Loucy (cell line): ENCODE data around the gene MMAB.

Source experiments
- H2AFZ ChIP-seq: fragments of 200-600 bp; sonication (generic); 2 replicates; pipeline ENCODE4 v1.6.0; 2016; ENCODE audit warnings: antibody characterized with exemption, mild to moderate bottlenecking, low read length, moderate library complexity
- H3F3A ChIP-seq: fragments of 200-600 bp; 2 replicates; pipeline ENCODE4 v1.6.0; 2016; ENCODE audit warnings: antibody characterized with exemption, low read depth, mild to moderate bottlenecking
- H3K27me3 ChIP-seq: fragments of 200-600 bp; sonication (generic); 2 replicates; pipeline ENCODE4 v1.6.1; 2014; ENCODE audit warnings: low read length, mild to moderate bottlenecking; ENCODE audit not compliant: insufficient read depth, poor library complexity, severe bottlenecking
- H3K36me3 ChIP-seq: fragments of 200-600 bp; sonication (generic); 2 replicates; pipeline ENCODE4 v1.6.1; 2016; ENCODE audit warnings: low read length; ENCODE audit not compliant: insufficient read depth
- H3K4me1 ChIP-seq: fragments of 200-600 bp; sonication (generic); 2 replicates; pipeline ENCODE4 v1.5.1; 2014; ENCODE audit warnings: low read length, mild to moderate bottlenecking; ENCODE audit not compliant: insufficient read depth, poor library complexity, severe bottlenecking
- H3K4me2 ChIP-seq: fragments of 200-600 bp; sonication (generic); 2 replicates; pipeline ENCODE4 v1.6.0; 2014; ENCODE audit warnings: antibody characterized with exemption, low read length, low read depth, mild to moderate bottlenecking; ENCODE audit not compliant: poor library complexity, severe bottlenecking
- H3K4me3 ChIP-seq: fragments of 200-600 bp; sonication (generic); 2 replicates; pipeline ENCODE4 v1.5.1; 2014; ENCODE audit warnings: low read length, mild to moderate bottlenecking, mixed read lengths; ENCODE audit not compliant: poor library complexity, severe bottlenecking
- H3K79me2 ChIP-seq: fragments of 200-600 bp; sonication (generic); 2 replicates; pipeline ENCODE4 v1.6.1; 2014; ENCODE audit warnings: low read length; ENCODE audit not compliant: insufficient read depth
- H3K9ac ChIP-seq: fragments of 200-600 bp; sonication (generic); 2 replicates; pipeline ENCODE4 v1.6.0; 2014; ENCODE audit warnings: mild to moderate bottlenecking, low read depth, low read length, moderate library complexity; ENCODE audit not compliant: poor library complexity, severe bottlenecking
- H3K9me2 ChIP-seq: fragments of 200-600 bp; sonication (generic); replicated peaks from 2 replicates; pipeline ENCODE4 v1.6.1; 2016; ENCODE audit warnings: low read depth, low read length, mixed read lengths
- H3K9me3 ChIP-seq: fragments of 200-600 bp; sonication (generic); 2 replicates; pipeline ENCODE4 v1.6.1; 2014; ENCODE audit warnings: mild to moderate bottlenecking, antibody characterized with exemption, low read length, low read depth; ENCODE audit not compliant: insufficient read depth
- H4K20me1 ChIP-seq: fragments of 200-600 bp; sonication (generic); 2 replicates; pipeline ENCODE4 v1.6.0; 2014; ENCODE audit warnings: antibody characterized with exemption, low read length, mild to moderate bottlenecking; ENCODE audit not compliant: insufficient read depth, poor library complexity, severe bottlenecking
- CTCF ChIP-seq: fragments of 200-600 bp; sonication (generic); conservative IDR thresholded peaks from 2 replicates; pipeline ENCODE4 v1.5.1; 2014; ENCODE audit warnings: mild to moderate bottlenecking, antibody characterized with exemption, low read length
- EZH2phosphoT487 ChIP-seq: fragments of 200-600 bp; IDR thresholded peaks from 2 replicates; pipeline ENCODE4 v1.6.1; 2018; ENCODE audit warnings: antibody characterized with exemption, mild to moderate bottlenecking, moderate library complexity, borderline replicate concordance

MMAB gene

GRCh38 chr12:109562871-109563270 lies 10.4 kb downstream of the MMAB start:
- Histone ChIP-seq H3K4me1 (peaks cover 9% of the 10 kb centered on the region), H4K20me1 (no peaks in the 10 kb centered on the region), H2AFZ (no peak overlapping the region), H3K27me3 (no peaks in the 10 kb centered on the region), H3K4me2 (no peak overlapping the region), H3K9ac (no peak overlapping the region), H3K36me3 (peaks cover 29% of the 10 kb centered on the region; the same call in 1 of the 2 replicates), H3K4me3 (no peak overlapping the region), H3K9me2 (no peaks in the 10 kb centered on the region), H3K9me3 (no peaks in the 10 kb centered on the region), H3K79me2 (no peaks in the 10 kb centered on the region), H3F3A (no peaks in the 10 kb centered on the region)
- TF ChIP-seq CTCF (no peak), EZH2phosphoT487 (no peak)

GRCh38 chr12:109561711-109562030 lies 11.6 kb downstream of the MMAB start:
- Histone ChIP-seq H3K9me3 (no peaks in the 10 kb centered on the region), H3K79me2 (no peaks in the 10 kb centered on the region), H3K9me2 (no peaks in the 10 kb centered on the region), H2AFZ (no peak overlapping the region), H3K9ac (no peak overlapping the region), H3K27me3 (no peaks in the 10 kb centered on the region), H3K4me1 (peaks cover 9% of the 10 kb centered on the region), H4K20me1 (no peaks in the 10 kb centered on the region), H3K4me3 (no peak overlapping the region), H3K36me3 (peaks cover 29% of the 10 kb centered on the region; the same call in 1 of the 2 replicates), H3F3A (no peaks in the 10 kb centered on the region), H3K4me2 (no peak overlapping the region)
- TF ChIP-seq CTCF (no peak), EZH2phosphoT487 (no peak)

DNA sequence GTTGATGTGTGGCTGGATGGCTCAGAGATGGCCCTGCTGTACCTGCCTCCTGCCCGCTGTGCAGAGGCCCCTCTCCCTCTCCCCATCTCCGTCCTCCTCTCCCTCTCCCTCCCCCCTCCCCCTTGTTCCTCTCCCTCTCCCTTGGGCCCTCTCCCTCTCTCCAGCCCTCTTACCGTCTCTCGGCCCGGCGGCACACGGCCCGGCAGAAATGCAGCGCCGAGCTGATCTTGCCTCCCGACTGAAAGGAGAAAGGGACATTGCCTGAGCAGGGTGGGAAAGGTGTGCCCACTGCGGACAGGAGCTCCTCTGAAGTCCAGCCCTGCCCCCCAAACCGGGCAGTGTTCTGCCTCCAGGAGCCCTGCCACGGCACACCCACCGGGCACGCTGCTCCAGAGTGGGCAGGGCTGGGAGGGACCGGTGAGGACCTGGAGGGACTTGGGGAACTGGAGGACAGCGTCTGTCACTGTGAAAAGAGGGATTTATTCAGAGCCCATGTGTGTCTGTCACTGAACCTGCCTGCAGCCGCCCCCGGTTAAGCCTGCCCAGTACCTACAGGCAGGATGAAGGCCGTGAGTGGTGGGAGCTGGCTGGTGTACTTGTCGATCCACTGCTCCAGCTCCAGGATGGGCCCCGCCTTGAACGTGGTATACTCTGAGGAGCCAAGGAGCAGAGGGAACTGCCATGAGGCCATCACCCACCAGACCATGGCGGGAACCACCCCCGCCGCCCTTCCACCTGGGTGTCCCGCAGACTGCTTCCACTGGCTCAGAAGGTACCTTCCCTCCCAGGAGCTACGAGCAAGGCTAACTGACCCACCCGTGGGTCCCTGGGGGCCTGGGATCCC lies 12.2 kb downstream of the MMAB start:
- Histone ChIP-seq H3K36me3 (peaks cover 31% of the 10 kb centered on the region; the same call in 1 of the 2 replicates), H3K9ac (no peak overlapping the region)
- TF ChIP-seq CTCF (no peak), EZH2phosphoT487 (no peak)

More for the DNA sequence above, 12.2 kb downstream of the MMAB start:
- Histone ChIP-seq H4K20me1 (no peaks in the 10 kb centered on the region), H2AFZ (no peak overlapping the region), H3K4me2 (no peak overlapping the region), H3K4me1 (peaks cover 9% of the 10 kb centered on the region), H3K9me3 (no peaks in the 10 kb centered on the region), H3K4me3 (no peak overlapping the region), H3K27me3 (no peaks in the 10 kb centered on the region), H3K79me2 (no peaks in the 10 kb centered on the region), H3K9me2 (no peaks in the 10 kb centered on the region), H3F3A (no peaks in the 10 kb centered on the region)
